NCI-H2171 (cell line): Measurements from ENCODE around the gene PHEX.

ENCODE experiments used
- DNase-seq: peaks from one replicate; lab custom pipeline; 2025; lab: John Stamatoyannopoulos, UW

PHEX gene

GRCh38 chrX:22040184-22040583 is 8.1 kb downstream of the PHEX start:
- no peak for DNase-seq

- DNase-seq = peak; percentile 10
Measured at GRCh38 chrX:22041907-22042530, 9.9 kb downstream of the PHEX start.

- no peak for DNase-seq
Measured at GRCh38 chrX:22043872-22044271, 11.7 kb downstream of the PHEX start.

GRCh38 chrX:22047468-22047867 is 15.3 kb downstream of the PHEX start:
- no peak for DNase-seq

GRCh38 chrX:22053481-22053880 is 21.4 kb downstream of the PHEX start:
- DNase-seq = no peak

- no peak for DNase-seq
Measured at GRCh38 chrX:22056235-22056634, 24.1 kb downstream of the PHEX start.

GRCh38 chrX:22057667-22058066 is 25.5 kb downstream of the PHEX start:
- no peak for DNase-seq

GRCh38 chrX:22059775-22060174 is 27.6 kb downstream of the PHEX start:
- no peak for DNase-seq

GRCh38 chrX:22060415-22061280 is 28.5 kb downstream of the PHEX start:
- no peak for DNase-seq

- no peak for DNase-seq
Measured at GRCh38 chrX:22063284-22063683, 31.2 kb downstream of the PHEX start.

- DNase-seq = no peak
Measured at GRCh38 chrX:22069586-22069985, 37.5 kb downstream of the PHEX start.

GRCh38 chrX:22073928-22074327 is 41.8 kb downstream of the PHEX start:
- no peak for DNase-seq

- DNase-seq = no peak
Measured at GRCh38 chrX:22078117-22078516, 46.0 kb downstream of the PHEX start.

- DNase-seq = no peak
Measured at GRCh38 chrX:22081475-22082092, 49.5 kb downstream of the PHEX start.

- no peak for DNase-seq
Measured at GRCh38 chrX:22086003-22086402, 53.9 kb downstream of the PHEX start.

GRCh38 chrX:22087011-22087557 is 55.0 kb downstream of the PHEX start:
- no peak for DNase-seq

- no peak for DNase-seq
Measured at GRCh38 chrX:22088326-22088725, 56.2 kb downstream of the PHEX start.

- DNase-seq = no peak
Measured at GRCh38 chrX:22090181-22090580, 58.1 kb downstream of the PHEX start.

- no peak for DNase-seq
Measured at GRCh38 chrX:22093550-22093949, 61.4 kb downstream of the PHEX start.

- no peak for DNase-seq
Measured at GRCh38 chrX:22095286-22095685, 63.2 kb downstream of the PHEX start.

- no peak for DNase-seq
Measured at GRCh38 chrX:22095856-22096255, 63.7 kb downstream of the PHEX start.

- DNase-seq = no peak
Measured at GRCh38 chrX:22097012-22097694, 65.0 kb downstream of the PHEX start.
